Hematopoietic multipotent progenitor cell treated with erythropoietin and hydrocortisone succinate and interleukin-3 and kit ligand, for 17 days (in vitro differentiated cells): Measurements from ENCODE around the gene C9orf72.

Source experiments
- DNase-seq: peaks from one replicate; pipeline ENCODE4 v3.0.0-alpha.2; 2015; ENCODE audit warnings: low spot score

Gene C9orf72

DNA sequence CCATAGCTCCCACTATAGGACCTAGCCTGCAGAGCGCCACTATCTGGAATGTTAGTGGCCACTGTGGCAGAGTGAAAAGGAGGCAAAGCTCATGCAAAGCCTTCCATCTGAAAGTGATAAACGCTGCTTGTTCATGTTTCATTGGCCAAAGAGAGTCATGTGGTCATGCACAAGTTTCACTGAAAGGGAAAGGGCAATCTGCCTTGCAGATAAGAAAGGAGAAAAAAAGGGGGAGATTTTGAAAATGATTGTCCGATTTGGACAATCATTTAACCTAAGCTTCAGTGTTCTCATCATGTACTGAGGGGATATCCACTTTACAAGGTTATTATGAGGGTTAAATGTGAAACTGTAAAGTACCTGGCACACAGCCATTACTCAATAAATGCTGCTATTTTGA is 34.6 kb downstream of the C9orf72 start:
- no peak for DNase-seq

DNA sequence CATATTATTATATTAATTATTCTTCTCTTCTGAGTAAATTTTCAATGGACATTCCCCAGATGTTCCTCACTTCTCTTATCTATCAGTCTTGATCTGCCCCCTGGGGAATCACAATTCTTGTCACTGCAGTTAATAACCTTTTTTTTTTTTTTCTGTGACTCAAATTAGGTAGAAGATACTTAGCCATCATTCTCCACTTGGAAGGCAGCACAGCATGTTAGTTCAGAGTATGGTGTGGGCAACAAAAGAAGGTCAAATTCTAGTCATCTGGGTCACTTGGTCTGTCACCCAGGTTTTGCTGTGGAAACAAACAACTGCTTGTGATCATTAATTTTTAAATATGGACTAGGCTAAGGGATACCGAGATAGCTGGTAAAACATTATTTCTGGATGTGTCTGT is 35.5 kb downstream of the C9orf72 start:
- no peak for DNase-seq

DNA sequence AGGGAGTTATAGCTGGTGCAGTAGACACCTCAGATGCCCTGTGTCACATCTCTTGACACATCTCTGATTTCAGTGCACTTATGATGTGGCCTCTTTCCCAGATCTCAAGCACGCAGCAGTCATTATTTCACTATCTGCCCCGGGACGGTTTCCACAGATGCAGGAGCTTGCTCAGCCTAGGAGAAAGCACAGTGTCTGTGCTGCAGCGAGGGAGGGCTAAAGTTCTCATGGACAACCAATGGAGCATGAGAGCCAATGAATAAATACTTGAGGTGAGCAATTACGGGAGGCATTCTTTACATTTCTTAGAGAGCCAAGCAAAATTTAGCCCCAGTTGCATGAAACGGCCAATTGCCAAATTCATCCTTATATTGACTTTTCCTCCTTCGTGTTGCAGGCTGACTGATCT is 36.2 kb downstream of the C9orf72 start:
- no peak for DNase-seq

DNA sequence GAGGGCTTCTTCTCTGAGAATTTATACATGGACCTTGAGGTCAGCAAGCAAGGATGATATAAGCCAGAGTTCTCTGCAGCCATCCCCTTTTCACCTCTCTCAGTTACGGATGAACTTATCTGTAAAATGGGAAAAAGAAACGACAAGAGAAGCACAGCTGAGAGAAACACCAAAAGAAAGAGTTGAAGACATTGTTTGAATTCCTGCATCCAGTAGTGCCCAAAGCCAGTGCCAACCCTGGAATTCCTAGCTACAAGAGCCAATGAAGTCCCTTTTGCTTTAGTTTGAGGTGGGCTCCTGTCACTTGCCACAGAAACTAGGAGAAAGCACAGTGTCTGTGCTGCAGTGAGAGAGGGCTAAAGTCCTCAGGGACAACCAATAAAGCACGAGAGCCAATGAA is 37.1 kb downstream of the C9orf72 start:
- no peak for DNase-seq

DNA sequence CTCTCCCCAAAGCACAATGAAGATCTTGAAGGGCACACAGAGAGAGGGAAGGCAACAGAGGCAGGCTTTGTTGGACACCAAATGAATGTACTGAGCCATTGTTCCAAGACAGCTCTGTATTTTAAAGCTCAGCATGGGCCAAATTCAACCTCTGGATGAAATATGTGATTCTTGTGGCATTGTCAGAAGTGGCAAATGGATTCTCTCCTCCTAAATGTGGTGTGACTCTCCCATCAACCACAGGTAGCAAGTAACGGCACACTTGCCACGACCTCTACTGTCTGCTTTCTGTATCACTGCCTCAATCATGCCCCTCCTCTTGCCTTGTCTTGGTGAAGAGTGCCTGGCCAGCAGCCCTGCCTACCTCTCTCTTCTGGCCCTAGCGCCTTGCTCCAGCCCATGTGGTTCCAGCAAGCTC is 37.6 kb downstream of the C9orf72 start:
- no peak for DNase-seq

DNA sequence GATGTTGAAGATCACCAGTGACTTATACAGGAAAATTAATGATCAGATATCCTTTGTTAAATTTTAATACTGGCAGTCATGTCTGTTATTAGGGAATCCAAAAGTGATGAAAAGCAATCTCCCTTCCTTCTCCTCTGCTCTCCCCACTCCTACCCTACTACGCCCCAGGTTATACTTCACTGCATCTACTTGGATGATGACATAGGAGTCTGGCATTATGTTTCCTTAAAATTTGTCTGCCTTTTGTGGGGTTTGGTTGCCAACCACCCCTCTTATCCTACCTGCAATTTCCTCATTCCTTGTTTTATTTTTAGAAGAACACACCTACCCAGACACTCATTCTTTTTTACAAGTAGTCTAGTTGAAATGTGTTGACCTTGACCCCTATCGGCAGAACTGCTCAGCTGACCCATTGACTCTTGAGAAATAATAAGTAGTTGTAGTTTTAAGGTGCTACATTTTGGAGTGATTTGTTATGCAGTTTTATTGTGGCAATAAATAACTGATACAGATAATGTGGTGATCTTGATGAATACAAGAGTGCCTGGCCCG is 38.5 kb downstream of the C9orf72 start:
- DNase-seq: no peak

DNA sequence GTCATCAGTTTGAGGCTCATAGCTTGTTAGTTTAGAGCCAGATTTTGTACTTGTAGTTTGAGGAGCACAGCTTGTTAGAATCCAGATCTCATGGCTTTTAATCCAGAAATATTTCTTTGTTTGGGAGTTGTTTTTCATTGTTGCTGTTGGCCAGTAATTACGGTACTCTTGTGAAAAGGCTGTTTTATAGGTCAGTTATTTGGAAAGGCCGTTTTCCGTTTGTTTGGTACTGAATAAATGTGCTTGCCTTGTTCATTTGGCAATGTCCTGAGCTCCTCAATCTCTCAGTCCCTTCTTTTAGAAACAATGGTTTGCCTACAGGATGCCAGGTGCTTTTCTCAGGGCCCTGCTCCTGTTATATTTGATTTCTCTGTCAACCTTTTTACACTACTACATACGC is 39.1 kb downstream of the C9orf72 start:
- DNase-seq: no peak

DNA sequence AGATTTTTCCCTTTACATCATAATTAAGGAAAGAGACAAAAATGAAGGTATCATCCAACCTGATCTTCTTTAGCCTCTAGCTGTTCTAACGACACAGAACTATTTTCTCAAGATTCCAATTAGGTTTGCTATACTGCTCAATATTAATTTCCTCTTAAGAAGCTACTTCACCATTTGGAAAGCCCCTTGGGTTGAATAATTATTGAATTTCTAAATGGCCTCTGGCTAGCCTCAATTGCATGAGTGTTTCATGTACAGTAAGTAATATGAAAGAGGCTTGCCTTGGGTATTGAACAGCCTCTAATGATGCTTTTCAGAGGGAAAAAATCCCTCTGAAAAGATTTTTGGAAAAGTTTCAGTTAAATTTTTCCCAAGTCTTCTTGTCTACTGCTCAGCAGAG is 40.0 kb downstream of the C9orf72 start:
- DNase-seq: no peak

DNA sequence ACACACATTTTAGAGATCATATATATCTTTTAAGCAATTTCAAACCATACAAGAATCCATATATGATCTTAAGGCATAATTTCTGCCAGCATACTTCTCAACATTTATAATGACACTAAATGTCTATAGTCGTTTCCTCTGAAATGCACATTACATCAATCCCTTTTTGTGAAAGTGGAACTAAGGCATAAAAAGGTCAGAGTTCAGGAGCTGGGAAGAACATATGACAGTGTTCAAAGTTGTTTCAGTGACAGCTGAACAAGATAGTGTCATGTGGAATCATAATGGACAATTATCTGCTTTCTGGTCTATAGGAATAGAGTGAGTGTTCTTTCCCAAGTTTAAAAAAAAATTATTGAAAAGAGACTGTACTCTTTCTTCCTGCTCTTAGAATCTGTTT is 41.2 kb downstream of the C9orf72 start:
- DNase-seq: no peak

DNA sequence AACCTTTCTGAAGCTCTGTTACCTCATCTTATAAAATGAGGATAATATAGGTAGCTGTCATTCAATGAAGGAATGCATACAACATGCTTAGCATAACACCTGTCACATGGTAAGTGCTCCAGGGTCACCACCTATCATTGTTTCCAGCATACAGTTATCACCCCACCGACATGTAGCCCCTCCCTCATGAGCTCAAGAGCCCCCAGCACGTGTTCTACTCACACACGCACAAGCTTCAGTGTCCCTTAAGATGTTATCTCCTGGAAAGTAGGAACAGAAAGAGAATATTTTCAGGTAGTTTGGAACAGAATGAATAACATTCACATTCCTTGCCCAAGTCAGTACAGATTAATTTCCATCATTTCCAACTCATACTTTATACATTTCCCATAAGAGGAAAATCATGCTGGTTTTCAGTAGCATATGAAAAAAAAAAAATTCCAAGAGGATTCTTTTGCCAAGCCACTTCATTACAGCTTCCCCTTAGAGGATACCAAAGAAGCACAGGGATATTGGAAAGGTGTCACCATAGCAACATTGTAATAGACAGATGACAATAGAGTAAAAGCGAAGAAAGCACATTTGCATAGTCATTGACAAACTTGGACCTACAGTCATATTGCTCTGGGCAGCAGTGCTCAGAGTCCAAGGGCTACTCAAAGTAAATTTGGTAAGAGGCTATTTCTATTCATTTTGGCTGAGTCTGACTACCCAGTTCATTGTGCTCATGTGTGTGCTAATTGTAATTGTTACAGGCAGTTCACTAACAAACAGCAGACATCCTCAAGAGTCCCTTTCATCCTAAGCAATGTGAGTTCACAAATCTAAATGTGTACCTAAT is 42.1 kb downstream of the C9orf72 start:
- DNase-seq: no peak

DNA sequence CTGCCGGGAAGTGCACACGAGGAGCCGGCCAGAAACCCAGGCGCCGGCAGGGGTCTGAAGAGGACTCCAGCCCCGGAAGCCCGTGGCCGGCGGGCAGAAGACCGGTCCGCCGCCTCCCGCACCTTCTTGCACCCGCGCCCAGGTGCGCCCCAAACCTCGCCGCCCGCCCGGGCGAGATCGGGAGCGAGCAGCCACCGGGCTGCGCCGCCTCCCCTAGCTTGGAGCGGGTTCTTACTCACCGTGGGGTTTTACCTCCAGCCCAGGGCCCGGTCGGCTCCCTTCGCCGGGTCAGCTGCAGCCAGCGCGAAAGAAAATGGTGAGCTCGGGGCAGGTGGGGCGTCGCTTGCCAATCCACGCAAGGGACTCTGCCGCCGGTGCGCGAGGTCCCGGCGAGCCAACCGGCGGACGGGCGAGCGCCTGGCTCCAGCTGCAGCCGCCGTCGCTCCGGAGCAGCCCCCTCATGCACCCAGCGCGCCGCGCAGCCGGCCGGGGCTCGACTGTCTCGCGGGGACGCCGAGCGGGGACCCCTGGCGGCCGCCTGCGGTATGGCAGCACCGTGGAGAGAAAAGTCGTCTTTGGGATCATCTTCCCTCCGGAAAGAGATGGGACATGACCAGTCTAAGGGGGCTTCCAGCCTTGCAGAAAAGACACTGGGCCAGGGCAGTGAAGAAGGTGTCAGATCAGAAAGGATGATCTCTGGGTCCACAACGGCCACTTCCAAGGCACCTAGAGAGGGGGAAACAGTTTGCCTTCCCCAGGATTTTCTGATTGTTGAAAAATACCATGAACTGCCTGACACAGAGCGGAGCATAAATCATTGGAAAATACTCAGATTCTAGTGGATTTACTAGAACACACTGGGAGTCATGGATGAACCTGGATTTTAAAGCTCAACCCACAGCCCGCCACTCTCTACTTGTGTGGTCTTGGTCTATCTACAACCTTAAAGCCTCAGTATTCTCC is 43.7 kb downstream of the C9orf72 start, which contains the start of gene MOB3B:
Gene MOB3B (minus strand): TSS at position 499 of the 963 bp plus-strand sequence. CDS start 74,264 bp downstream, outside the sequence.
- peak; percentile 62 for DNase-seq

DNA sequence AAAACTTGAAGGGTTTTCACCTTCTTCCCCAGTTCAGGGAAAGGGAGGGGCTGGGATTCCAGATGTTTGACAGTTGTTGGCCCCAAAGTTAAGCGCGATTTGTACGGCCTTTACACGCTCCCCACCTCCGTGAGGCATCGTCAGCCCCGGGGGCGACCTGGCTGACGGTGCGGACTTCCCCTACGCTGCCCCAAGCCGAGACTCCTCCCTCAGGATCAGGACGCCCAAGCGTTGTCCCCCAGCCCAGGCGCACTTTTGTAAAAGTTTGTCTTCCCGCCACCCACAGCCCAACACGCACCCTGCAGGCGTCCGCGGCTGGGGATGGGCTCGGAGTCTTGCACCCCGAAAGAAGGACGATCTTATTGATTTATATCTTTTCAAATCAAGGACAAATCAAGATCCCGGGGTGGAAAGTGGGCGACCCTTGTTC is 44.4 kb downstream of the C9orf72 start:
- DNase-seq: no peak

DNA sequence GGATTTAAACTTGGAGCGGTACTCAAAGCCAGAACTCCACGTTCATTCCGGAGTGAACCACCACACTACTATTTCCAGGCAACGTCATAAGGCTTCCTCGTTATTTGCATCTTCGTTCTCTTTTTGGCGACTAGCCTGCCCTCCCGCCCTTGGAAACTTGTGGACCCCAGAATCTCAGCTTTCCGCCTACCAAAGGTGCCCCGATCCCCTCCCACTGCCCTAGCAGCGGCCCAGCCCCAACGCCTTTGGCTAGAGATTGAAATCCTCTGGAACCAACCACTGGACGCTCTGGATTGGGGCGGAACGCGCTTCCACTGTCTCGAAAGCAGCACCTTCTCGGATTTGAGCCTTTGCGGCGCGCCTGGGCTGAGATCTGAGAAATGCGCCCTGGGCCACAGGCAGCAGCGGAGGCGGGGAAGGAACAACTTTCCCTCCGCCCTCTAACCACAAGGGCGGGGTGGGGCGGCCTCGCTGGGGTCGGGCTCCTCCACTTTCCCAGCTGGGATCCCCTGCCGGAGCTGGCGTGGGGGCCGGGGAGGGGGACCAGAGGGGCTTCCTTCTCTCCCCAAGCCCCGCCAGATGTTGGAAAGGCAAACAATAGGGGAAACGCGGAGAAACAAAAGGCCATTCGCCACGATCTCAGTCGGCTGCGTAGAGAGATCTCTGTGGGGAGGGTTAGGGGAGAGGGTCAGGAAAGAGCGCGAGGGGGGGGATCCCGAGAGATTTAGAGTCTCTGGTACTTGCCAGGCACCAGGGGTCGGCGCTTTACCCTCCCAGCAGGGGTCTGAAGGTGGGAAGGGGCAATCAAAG is 45.0 kb downstream of the C9orf72 start:
- no peak for DNase-seq

DNA sequence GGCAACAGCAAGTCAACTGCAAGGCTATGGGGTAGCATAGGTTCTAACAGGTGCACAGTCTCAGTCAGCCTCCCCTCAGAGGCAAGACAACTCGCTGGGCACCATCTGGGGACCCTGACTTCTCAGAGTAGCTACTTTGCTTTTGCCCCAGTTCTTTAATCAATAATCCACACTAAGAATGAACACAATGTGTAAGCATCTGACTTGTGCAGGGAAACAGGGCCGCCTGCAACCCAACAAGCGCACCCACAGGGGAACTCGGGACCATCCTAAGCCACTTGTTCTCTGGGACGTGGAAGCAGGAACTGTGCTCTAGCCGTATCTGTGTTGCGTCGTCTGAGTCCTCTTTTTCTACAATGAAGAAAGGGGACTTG is 45.6 kb downstream of the C9orf72 start:
- DNase-seq: no peak

DNA sequence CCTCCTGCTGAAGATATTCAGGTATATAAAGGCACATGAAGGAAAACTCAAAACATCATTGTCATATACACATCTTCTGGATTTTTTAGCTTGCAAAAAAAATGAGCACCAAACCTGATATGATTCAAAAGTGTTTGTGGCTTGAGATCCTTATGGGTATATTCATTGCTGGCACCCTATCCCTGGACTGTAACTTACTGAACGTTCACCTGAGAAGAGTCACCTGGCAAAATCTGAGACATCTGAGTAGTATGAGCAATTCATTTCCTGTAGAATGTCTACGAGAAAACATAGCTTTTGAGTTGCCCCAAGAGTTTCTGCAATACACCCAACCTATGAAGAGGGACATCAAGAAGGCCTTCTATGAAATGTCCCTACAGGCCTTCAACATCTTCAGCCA is 49.0 kb downstream of the C9orf72 start, which contains the start of gene IFNK:
Gene IFNK (plus strand): TSS at position 55 of the 400 bp plus-strand sequence. CDS start 47 bp downstream, at position 102.
- no peak for DNase-seq

DNA sequence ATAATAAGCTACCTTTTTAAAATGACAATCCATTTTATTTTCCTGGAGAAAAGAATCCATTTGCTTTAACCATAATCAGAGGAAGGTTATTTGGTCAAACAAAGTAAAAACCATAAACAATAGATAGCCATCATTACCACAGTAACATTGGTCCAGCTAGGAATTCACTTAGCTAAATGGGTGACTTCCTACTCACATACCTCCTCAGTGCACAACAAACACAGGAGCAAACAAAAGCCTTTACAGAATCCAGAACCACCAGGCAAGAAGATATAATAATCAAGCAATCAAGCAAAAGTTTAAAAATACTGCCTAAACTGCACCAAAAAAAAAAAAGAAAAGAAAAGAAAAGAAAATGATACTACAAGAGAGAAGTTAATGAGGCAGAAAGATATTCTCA is 50.1 kb downstream of the C9orf72 start:
- no peak for DNase-seq

DNA sequence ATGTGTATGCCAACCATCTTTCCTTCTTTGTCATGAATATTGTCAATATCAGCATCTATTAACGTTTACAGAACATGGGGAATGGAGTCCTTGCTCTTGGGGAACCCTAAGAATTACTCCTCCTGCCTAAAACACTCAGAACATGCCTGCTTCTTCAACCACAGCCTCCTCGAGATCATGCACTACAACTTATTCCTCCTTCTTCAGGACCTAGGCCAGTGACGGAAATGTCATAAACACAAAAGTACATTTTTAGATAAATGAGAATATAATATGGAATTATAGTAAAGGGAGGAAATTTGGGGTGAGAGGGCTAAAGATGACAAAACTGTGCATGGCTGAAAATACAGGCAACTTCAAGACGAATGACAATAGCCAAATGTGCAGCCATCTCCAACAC is 52.3 kb downstream of the C9orf72 start:
- DNase-seq: no peak

DNA sequence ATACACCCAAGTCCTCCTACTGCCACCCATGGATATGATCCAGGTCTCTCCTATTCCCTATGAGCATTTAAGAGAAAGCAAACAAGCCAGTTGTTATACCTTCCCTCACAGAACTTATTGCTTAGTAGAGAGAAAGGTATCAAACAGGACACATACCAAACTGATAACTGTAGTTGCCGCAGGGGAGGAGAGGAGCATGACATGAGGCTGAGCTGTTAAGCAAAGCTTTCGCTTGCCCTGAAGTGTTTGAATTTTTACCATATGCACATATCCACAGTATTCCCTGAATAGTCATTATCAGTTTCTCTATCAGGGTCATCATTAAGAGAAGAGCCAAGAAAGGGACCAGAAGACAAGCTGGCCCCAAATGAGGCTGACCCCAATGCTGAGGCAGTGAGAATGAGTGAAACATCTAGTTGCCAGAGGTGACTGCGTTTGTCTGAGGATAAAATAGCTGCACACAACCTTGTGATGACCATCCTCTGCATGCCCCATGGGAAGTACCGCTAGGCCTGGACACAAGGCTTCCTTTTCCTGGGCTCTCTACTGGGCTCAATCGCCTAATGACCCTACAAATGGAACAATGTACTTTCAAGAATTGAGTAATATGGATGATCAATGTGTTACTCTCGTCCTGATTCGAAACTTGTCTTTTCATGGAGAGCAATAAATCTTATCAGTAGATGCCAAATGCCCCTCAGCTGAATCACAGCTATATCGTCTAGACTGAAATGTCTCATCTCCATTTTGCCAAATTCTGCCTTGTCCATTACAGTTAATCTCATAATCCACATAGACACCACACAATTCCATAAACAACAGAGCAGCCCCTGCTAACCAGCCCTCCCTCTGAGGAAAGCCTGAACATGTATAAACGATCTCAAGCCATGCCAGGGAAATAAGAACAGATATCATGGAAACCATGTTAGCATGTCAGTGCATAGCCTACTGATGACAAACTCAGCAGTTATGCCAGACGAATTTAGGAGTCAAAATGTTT is 53.5 kb downstream of the C9orf72 start:
- DNase-seq: no peak

DNA sequence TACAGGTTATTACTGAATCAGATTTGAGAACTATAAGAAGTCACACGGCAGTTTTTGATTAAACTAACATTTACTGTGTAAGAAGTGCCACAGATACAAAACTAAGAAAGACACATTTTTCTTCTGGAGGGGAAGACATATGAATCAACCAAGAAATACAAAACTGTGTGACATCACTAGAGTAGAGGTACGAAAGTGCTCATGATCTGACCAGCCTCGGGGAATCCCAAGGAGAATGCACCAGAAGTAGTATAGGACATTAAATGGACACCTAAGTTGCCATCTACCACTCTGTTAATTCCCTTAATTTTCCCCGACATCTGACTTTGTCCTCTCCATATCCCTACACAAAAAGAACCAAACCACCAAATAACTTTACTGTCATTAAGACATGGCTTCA is 54.5 kb downstream of the C9orf72 start:
- DNase-seq: no peak

DNA sequence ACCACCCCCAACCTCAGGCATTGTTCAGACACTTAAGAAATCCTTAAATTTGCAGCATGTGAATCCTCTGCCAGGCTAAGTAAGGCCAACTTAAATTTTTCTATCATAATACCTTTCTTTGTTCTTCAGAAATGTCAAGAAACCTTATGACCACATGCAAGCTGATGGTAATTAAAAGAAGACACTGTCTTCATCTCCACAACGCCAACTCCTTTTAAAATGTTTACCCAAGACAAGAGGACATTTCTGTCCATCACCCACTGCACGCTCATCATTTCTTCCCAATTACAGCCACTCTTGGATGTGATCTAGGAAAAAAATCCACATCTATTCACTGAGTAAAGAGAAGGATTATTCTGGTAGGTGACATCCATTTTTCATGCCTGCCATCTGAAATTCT is 55.3 kb downstream of the C9orf72 start:
- DNase-seq: no peak
